Embryonic facial prominence (tissue), 1 donor: Measurements from ENCODE around the gene AGXT.

Experiments
- DNase-seq: peaks from one replicate; pipeline ENCODE4 v3.0.0-alpha.2; 2016; ENCODE audit errors: extremely low spot score

The AGXT gene

GRCh38 chr2:240885566-240885965, 16.9 kb downstream of the AGXT start:
- no peak for DNase-seq

GRCh38 chr2:240886023-240886565, 17.5 kb downstream of the AGXT start:
- no peak for DNase-seq

GRCh38 chr2:240886678-240887609, 18.3 kb downstream of the AGXT start:
- no peak for DNase-seq

- no peak for DNase-seq
Observed at GRCh38 chr2:240887631-240888030, 19.0 kb downstream of the AGXT start.

GRCh38 chr2:240888130-240888889, 19.7 kb downstream of the AGXT start:
- no peak for DNase-seq

- DNase-seq = no peak
Observed at GRCh38 chr2:240888890-240889573, 20.4 kb downstream of the AGXT start.

GRCh38 chr2:240889601-240890560, 21.3 kb downstream of the AGXT start:
- no peak for DNase-seq

- DNase-seq = no peak
Observed at GRCh38 chr2:240890691-240891090, 22.1 kb downstream of the AGXT start.

GRCh38 chr2:240891492-240892340, 23.1 kb downstream of the AGXT start:
- no peak for DNase-seq

GRCh38 chr2:240892356-240892755, 23.7 kb downstream of the AGXT start:
- DNase-seq = no peak

- DNase-seq = no peak
Observed at GRCh38 chr2:240892925-240893324, 24.3 kb downstream of the AGXT start.

- no peak for DNase-seq
Observed at GRCh38 chr2:240893363-240893844, 24.8 kb downstream of the AGXT start.

- no peak for DNase-seq
Observed at GRCh38 chr2:240894006-240894405, 25.4 kb downstream of the AGXT start.

- DNase-seq = no peak
Observed at GRCh38 chr2:240894836-240895558, 26.4 kb downstream of the AGXT start.

GRCh38 chr2:240895656-240896388, 27.2 kb downstream of the AGXT start, which contains the start of gene MAB21L4:
Gene MAB21L4 (minus strand): TSS chr2:240896156. CDS start chr2:240895997, 159 bp downstream.
- no peak for DNase-seq

- no peak for DNase-seq
Observed at GRCh38 chr2:240896394-240896793, 27.8 kb downstream of the AGXT start.

GRCh38 chr2:240896871-240897692, 28.5 kb downstream of the AGXT start:
- no peak for DNase-seq
